HK-2 (cell line): ENCODE data around the gene KDR.

ENCODE experiments used
- DNase-seq: peaks from one replicate; pipeline ENCODE4 v3.0.0-alpha.2; 2018; ENCODE audit not compliant: unreplicated experiment

Gene KDR

DNA sequence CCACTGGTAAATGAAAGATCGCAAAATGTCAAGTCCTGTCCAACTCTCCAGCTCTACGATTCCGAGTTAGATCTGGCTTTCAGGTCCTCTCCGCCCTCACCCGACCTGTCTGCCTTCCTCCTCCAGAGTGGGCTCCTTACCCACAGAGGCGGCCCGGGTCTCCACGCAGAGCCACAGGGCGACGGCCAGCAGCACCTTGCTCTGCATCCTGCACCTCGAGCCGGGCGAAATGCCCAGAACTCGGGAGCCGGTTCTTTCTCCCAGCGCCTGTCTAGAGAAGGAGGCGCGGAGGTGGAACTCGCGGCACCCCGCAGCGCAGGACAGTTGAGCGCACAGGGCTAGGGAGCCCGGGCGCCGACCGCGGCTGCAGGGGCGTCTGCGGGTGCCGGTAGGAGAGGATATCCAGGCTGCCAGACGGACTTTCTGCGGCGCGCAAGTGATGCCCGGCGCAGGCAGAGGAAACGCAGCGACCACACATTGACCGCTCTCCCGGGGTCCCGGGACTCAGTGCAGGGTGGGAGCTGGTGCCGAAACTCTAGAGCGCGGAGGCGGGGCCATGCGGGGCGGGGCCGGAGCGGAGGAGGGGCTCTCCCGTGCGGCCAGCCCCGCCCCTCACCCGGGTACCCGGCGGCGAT, at the start of gene KDR:
KDR (minus strand) TSS at position 509 of the 635 bp plus-strand sequence; CDS start at position 207, 302 bp downstream.
- peak; percentile 0 for DNase-seq

- DNase-seq = no peak
Observed at GRCh38 chr4:55173580-55173979, 48.2 kb upstream of the KDR start.

DNA sequence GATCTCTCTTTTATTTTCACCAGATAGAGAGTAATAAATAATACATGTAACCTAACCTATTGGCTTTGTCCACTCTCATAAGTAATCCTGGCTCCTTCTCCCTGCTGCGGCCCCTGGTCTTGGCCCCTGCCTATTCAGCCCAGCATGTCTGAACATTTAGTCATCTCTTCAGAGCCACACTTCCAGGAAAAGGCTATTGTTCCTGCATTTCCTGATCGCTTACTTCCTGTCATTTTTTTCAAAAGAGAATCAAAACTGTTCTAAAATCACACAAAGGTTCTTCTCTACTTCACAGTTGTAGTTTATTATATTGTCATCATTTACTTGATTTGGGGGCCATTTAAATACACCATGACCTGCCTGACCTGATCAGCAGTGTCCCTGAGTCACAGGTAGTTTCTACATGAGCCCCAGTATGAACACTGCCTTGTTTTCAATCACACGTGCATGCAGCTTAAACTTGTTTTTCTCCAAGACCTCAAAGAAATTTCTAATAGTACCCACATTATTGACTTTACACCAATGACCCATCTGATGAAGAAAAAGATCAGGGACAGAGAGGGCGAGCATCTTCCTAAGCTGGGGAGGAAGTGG, 47.4 kb upstream of the KDR start:
- DNase-seq = no peak

DNA sequence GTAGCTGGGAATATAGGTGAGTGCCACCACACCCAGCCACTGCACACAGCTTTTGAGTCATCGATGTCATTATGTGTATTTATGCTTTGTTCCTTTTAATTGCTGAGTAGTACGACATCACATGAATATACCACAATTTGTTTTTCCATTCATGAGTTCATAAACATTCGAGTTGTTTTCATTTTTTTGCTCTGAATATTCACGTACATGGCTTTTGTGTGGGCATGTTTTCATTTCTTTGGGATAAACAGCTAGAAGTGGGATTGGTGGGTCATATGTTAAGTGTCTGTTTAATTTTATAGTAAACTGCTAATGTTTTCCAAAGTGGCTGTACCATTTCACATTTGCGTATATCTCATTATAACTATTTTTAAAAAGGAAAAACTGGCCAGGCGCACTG, 45.1 kb upstream of the KDR start:
- DNase-seq = no peak

GRCh38 chr4:55169352-55169961, 44.1 kb upstream of the KDR start:
- DNase-seq = no peak

DNA sequence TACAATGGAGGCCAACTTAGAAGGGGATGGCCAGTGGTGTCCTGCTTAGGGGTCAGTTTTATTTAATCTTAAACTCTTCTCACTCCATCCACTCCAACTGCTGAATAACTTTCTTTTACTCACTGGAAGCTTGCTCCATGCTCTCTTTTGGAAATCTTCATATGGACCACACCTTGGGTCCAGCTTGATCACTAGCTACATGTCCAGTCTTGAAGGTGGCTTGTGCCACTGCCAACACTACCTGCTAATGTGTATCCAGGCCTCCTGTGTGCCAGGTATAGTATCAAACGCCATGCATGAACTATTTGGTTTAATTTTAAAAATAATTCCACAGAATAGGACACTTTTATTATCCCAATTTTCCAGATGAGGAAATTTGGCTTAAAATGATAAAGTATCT, 37.0 kb upstream of the KDR start:
- no peak for DNase-seq

DNA sequence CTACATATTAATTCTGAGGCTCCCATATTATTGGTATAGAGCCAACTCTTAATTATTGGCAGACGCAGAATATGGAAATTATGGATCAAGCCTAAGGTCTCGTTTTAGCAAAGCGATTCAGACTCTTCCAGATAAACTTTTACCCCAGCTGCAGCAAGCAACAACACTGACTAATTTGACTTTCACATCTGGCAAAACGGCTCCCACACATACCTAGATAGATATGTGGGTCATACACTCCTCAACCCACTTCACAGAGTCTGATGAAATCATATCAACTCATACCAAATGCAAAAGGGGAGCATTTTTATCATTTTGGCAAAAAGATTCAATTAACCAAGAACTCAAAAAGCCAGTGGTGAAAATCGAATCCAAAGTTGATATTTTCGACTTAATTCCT, 36.3 kb upstream of the KDR start:
- no peak for DNase-seq

GRCh38 chr4:55159851-55160250, 34.5 kb upstream of the KDR start:
- no peak for DNase-seq

- DNase-seq = no peak
Observed at GRCh38 chr4:55158957-55159356, 33.6 kb upstream of the KDR start.

DNA sequence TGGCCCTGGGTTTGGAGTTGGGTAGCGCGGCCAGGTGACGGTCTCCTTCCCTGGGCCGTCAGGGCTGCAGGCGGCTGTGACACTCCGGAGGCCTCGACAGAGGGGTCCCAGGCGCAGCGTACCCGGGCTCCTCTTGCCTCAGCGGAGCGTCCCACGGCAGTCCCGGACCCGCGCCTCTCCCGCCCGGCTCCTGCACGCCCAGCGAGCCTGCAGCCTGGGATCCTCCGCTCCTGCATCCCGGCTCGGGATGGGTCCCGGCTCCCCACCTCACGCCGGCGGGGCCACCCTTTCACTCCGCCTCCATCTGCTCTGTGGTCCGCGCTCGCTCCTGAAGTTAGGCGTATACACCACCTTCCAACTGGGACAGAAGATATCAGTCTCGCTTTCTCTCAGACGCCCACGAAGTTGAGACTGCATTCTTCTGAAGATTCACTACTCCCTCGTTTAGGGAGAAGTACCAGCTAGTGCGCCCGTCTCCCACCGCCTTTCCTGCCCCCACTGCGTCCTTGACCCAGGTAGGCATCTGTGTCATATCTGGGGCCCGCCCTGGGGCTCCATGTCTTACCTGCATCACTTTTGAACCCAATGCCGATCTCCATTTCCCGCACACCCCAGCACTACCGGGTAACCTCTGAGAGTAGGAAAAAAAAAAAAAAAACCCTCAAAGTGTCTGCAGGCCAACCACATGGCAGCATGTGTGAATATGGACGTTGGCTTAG, 32.3 kb upstream of the KDR start:
- DNase-seq = no peak

- DNase-seq = no peak
Observed at GRCh38 chr4:55154933-55155332, 29.5 kb upstream of the KDR start.

DNA sequence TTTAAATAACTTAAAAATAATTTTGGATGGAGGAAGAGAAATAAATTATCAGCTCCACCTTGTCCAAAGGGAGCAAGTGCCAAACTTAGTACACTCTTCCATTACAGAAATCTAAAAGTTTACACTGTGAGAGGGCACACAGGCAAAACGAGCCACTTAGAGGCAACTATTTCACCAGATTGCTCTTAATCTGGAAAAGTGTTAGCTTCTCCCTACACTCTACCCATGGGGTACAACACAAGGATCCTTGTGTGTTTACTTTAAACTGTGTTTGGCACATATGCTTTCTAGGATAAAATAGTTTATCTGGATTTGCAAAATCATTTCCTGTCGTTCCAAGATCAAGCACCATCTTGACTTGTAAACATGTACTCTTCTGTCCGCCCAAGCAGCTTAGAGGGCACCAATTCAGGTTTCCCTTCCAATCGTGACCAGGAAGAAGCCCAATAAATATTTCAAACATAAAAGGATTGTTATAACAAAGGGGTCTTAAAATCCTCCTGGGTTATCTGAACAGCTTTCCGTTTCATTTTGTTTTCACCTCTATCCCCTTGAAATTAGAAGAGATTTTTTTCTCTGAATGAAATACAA, 29.0 kb upstream of the KDR start:
- DNase-seq = no peak

GRCh38 chr4:55143858-55144257, 18.5 kb upstream of the KDR start:
- no peak for DNase-seq

DNA sequence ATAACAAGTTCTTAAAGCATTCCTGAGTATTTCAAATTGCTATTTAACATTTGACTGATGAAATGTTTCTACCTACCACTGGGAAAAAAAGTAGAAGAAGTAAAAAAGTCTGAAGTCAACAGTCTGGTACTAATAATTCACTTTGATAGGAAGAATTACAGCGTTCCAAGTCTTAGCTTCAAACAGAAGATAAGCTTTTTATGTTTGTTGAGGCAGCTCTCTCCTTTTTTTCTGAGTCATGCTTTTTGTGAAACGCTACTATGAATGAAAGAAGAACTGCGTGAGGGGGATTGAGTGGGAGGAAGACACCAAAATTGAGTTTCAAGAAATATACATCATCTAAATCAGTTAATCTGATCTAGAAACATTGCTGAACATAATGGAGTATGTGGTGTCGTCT, 13.0 kb upstream of the KDR start:
- DNase-seq = no peak

GRCh38 chr4:55136634-55137033, 11.2 kb upstream of the KDR start:
- DNase-seq = no peak

DNA sequence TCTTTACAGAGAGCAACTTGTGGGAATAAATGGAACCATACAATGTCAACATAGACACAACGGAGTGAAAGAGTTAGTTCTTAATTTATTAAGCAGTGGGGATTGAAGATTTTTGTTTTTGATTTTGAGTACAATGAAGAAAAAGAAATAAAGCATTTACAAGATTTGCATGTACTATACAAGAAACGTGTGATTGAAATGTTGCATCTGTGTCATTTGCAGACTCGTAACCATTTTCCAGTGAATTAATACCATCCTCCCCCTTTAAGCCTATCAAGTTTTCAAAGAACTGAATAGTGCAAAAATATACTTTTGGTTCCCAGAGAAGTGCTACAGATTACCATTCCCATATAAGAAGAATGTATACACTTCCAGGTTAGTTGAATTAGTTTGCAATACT, 8.6 kb upstream of the KDR start:
- DNase-seq = no peak

DNA sequence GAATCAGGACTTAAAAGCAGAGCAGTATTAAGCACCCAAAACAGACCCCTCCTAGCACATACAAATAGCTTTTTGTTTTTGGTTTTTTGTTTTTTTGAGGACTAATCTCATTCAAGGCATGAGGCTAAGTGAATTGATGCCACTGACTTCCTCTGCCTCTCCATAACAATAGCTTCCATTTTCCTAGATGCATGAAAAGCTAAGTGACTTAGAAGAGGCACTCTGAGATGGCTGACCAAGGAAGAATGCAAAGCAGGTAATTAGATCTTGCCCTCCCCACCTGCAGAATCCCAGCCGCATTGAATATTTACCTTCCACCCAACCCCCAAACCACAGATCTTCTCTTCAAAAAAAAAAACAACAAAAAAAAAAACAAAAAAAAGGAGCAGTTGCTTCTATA, 7.4 kb upstream of the KDR start:
- DNase-seq = no peak

- no peak for DNase-seq
Observed at GRCh38 chr4:55127521-55127920, 2.1 kb upstream of the KDR start.

DNA sequence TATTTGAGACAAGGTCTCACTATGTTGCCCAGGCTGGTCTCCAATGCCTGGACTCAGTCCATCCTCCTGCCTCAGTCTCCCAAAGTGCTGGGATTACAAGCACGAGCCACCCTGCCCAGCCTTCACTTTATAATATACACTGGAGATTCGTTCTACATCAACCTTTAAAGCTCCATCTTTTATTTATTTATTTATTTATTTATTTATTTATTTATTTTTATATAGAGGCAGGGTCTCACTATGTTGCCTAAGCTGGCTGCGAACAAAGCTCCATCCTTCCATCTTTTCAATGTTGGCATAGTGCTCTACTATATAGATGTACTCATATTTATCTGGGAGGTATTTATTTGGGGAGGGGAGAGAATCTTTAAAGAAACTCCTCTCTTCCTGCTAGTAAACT, 1.7 kb upstream of the KDR start:
- no peak for DNase-seq

GRCh38 chr4:55125763-55126541, 557 bp upstream of the KDR start:
- no peak for DNase-seq

DNA sequence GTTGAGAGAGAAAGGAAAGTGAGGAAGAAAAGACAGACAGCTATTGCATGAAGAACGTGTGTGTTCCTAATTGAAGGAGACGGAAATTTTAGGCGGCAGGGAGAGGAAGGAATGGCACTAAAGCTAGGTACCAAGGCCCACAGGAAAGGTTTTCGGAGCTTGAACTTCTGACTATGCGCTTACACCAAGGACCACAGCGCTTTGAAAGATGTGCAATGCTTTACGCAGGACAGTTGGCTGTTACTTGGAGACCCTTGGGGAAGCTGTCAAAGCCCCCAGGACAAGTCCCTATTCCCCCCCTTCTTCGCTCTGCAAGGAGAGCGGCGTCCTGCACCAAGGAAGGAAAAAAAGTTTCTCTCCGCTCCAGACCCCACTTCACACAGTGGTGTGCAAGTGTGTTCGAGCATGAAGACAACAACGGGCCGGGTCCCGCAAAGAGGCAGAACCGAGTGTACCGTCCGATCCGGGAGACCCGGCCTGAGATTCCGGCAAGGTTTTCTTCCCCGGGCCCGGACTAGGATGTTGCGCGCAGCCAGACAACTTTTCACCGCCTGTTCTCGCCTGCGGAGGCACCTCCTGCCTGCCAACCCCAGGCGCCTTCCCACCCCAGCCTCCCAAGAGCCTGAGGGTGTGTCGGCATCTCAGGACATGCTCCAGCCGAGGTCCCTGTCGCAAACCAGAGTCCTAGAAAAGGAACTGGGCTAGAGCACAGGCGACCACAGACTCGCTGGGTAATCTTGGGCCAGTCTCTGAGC, 896 bp downstream of the KDR start:
- DNase-seq = no peak
